Uterus (tissue), 4 donors: ENCODE results near the gene PAQR7. TPM values are rescaled to one million over a fixed set of nuclear protein-coding genes. Genes with fewer than 3 reads are reported as not detected.

Source experiments
- DNase-seq, 2 donors: peaks; one replicate each; pipeline ENCODE4 v3.0.0-alpha.2; 2019 to 2020
- H3K27ac ChIP-seq, 2 donors: fragments of 200-600 bp; sonication (generic); 1 replicate in 1 of 2; 2 replicates in 1 of 2; pipeline ENCODE4 v1.5.1; 2016 to 2018
- H3K27me3 ChIP-seq, 2 donors: fragments of 200-600 bp; sonication (generic); one replicate each; pipeline ENCODE4 v1.5.1; 2018 to 2019; ENCODE audit warnings: control low read depth in 1 of 2
- H3K36me3 ChIP-seq, 2 donors: fragments of 200-600 bp; sonication (generic); one replicate each; pipeline ENCODE4 v1.5.1; 2019; ENCODE audit warnings: control low read depth in 1 of 2
- H3K4me1 ChIP-seq, 2 donors: fragments of 200-600 bp; sonication (generic); one replicate each; pipeline ENCODE4 v1.5.1; 2018 to 2019; ENCODE audit warnings: control low read depth in 1 of 2
- H3K4me3 ChIP-seq, 2 donors: fragments of 200-600 bp; sonication (generic); 1 replicate in 1 of 2; 2 replicates in 1 of 2; pipeline ENCODE4 v1.5.1; 2018 to 2019; ENCODE audit warnings: mild to moderate bottlenecking in 1 of 2
- H3K9me3 ChIP-seq, 2 donors: fragments of 200-600 bp; sonication (generic); one replicate each; pipeline ENCODE4 v1.5.1; 2019; ENCODE audit warnings: control low read depth in 1 of 2
- POLR2A ChIP-seq, 2 donors: fragments of 450-650 bp; IDR thresholded peaks; one replicate each; pipeline ENCODE4 v1.6.1; 2016; ENCODE audit warnings: antibody characterized with exemption in 2 of 2, mild to moderate bottlenecking in 1 of 2, moderate library complexity in 1 of 2
- intact Hi-C: fragments of 100-400 bp; cut with DNase I; formaldehyde crosslinking; loops from one replicate; pipeline ENCODE4 v1.15.1; 2023; ENCODE audit warnings: low total_unique reads
- total RNA-seq, 4 donors: library from RNA; depleted of rRNA in 3 of 4; stranded (reverse); fragments of >200 nt in 3 of 4; gene quantifications; one replicate each; pipeline versions ENCODE4 v1.1.0 to v1.2.4, GENCODE V29; 2014 to 2023
- TF ChIP-seq, protein P1 (sequence below), 4 experiments: fragments of 200-600 bp in 2 of 4; fragments of 450-650 bp in 2 of 4; sonication (generic) in 2 of 4; IDR thresholded peaks; one replicate each; pipeline ENCODE4 v1.5.1; 2016 to 2019; ENCODE audit warnings: antibody characterized with exemption in 4 of 4, mild to moderate bottlenecking in 2 of 4, moderate library complexity in 1 of 4
- donor health status: DM: yes; HTN: yes; CAD: no.

The PAQR7 gene
- total RNA-seq, 4 donors from 2014 or later, result 4.7 to 20.1 (median 9.9) TPM

DNA sequence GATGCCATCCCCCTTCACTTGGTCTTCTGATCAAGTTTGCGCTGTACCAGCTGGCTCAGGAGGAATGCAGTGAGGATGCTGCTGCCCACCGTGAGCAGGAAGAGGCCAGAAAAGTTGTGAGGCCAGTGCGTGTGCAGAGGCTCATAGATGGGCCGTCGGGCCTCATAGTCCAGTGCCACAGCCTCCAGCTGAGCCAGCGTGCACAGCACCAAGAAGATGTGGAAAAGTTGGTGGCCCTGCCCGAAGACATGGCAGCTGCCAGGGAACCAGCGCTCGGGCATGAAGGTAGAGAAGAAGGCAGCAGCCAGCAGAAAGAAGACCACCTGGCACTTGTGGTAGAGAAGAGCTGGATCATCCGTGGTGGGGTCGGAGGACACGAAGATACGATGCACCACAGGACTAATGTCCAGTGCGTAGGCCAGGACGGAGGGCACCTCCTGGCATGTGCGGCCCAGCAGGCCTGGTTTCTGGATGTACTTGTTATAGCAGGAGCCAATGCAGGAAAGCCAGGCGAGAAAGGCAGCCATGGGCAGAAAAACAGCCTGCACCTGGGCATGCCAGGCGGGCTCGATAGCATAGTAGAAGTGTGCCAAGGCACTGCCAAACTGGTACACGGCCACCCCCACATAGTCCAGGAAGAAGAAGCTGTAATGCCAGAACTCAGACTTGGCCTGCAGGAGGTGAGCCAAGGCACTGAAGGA, 12.6 kb downstream of the PAQR7 start:
- TF ChIP-seq POLR2A (IDR thresholded peaks at IDR 0.05), result no peak
- Histone ChIP-seq H3K4me3 (no peak overlapping the region), H3K9me3 (no peaks in the 10 kb centered on the region), H3K4me1 (no peaks in the 10 kb centered on the region), H3K36me3 (no peaks in the 10 kb centered on the region), H3K27me3 (no peaks in the 10 kb centered on the region), H3K27ac (no peak overlapping the region)
- DNase-seq, result no peak
- intact Hi-C loops, result no loop called here

DNA sequence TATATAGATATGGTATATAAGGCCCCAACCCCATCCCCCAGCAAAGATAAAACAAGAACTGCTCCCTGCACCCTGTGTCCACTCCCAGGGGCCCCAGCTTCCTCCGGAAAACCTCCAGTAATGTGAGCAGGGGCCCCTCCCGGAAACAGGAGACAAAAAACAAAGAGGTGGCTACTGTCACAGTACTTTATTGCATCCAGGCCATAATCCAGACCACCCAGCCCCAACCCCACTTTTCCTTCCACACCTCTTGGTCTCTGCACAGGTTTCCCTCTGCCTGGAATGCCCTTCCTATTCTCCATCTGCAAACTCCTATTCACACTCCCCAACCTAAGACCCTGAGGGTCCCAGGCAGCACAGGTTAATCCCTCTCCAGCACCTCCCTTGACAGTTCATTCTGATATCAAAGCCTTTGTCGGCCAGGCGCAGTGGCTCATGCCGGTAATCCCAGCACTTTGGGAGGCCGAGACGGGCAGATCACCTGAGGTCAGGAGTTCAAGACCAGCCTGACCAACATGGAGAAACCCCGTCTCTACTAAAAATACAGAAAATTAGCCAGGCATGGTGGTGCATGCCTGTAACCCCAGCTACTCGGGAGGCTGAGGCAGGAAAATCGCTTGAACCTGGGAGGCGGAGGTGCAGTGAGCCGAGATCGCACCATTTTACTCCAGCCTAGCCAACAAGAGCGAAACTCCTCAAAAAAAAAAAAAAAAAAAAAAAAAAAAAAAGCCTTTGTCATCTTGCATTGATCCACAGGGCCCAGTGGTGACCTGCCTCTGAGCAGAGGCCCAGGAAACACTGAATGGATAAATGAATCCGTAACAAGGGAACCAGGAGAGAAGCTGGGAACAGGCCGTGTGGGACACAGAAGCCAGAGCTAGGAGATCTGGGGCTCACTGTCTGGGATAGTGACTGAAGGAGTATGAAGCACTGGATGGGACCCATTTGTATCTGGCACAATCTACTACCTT, 13.9 kb downstream of the PAQR7 start:
- DNase-seq, result no peak
- H3K27ac ChIP-seq, result no peak overlapping the region
- no peak for TF ChIP-seq POLR2A (IDR thresholded peaks at IDR 0.05)
- TF ChIP-seq, protein P1, sequence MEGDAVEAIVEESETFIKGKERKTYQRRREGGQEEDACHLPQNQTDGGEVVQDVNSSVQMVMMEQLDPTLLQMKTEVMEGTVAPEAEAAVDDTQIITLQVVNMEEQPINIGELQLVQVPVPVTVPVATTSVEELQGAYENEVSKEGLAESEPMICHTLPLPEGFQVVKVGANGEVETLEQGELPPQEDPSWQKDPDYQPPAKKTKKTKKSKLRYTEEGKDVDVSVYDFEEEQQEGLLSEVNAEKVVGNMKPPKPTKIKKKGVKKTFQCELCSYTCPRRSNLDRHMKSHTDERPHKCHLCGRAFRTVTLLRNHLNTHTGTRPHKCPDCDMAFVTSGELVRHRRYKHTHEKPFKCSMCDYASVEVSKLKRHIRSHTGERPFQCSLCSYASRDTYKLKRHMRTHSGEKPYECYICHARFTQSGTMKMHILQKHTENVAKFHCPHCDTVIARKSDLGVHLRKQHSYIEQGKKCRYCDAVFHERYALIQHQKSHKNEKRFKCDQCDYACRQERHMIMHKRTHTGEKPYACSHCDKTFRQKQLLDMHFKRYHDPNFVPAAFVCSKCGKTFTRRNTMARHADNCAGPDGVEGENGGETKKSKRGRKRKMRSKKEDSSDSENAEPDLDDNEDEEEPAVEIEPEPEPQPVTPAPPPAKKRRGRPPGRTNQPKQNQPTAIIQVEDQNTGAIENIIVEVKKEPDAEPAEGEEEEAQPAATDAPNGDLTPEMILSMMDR (IDR thresholded peaks at IDR 0.05), result no peak

DNA sequence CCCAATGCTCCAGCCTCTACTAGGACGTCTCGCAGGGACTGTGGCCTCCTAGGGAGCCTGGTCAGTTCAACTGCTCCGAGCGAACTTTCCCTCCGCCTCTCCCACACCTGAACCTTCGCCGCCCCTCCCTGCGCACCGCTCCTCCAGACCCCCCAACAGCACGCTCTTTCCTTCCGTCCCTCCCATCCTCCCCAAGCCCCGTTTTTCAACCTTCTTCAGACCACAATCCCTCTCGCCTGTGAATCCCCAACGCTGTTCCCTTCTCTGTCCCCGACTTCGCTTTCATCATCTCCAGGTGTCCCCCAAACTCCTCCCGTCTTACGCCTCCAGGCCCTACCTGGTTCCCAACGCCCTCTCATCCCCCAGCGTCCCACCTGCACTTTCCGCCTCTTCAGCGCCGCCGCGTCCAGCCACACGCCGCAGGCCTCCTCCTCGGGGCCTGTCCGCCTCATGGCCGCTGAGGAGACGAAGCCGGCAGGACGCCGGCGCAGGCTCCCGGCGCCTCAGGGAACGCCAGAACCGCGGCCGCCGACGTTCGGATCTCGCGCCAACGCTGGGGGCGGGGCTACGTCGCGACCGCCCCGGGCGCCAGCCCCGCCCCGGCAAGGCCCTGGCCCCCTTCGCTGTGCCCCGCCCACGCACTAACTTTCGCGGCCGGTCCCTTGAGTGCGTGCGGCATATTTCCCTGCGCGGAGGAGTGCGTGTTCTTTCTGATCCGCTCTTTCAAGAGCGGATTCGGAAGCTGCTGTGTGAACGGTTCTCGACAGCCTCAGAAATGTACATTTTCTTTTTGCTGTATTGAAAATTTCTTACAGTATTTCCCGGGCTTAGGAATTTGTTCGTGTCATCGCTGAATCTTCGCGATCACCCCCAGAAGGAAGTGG, 16.4 kb downstream of the PAQR7 start, which contains the start of gene AUNIP:
AUNIP (minus strand) TSS at position 552 of the 884 bp plus-strand sequence; CDS start at position 452, 100 bp downstream.
- DNase-seq, result peak; percentile 79 to 88
- H3K4me1 ChIP-seq, result no peaks in the 10 kb centered on the region
- H3K27ac ChIP-seq, result peak within 1 kb of the TSS; percentile 68
- H3K9me3 ChIP-seq, result no peaks in the 10 kb centered on the region
- no peaks in the 10 kb centered on the region for H3K36me3 ChIP-seq
- TF ChIP-seq, protein P1 (IDR thresholded peaks at IDR 0.05), result no peak
- peak; percentile 46 to 63 for TF ChIP-seq POLR2A (IDR thresholded peaks at IDR 0.05)
- peak within 1 kb of the TSS; percentile 47 to 53 for H3K4me3 ChIP-seq
- intact Hi-C loops, result no loop called here
- H3K27me3 ChIP-seq, result no peaks in the 10 kb centered on the region

More for the DNA sequence above, 13.9 kb downstream of the PAQR7 start:
- intact Hi-C loops, result no loop called here
- H3K36me3 ChIP-seq, result no peaks in the 10 kb centered on the region
- H3K4me3 ChIP-seq, result no peak overlapping the region
- no peaks in the 10 kb centered on the region for H3K4me1 ChIP-seq
- no peaks in the 10 kb centered on the region for H3K9me3 ChIP-seq
- H3K27me3 ChIP-seq, result no peaks in the 10 kb centered on the region

DNA sequence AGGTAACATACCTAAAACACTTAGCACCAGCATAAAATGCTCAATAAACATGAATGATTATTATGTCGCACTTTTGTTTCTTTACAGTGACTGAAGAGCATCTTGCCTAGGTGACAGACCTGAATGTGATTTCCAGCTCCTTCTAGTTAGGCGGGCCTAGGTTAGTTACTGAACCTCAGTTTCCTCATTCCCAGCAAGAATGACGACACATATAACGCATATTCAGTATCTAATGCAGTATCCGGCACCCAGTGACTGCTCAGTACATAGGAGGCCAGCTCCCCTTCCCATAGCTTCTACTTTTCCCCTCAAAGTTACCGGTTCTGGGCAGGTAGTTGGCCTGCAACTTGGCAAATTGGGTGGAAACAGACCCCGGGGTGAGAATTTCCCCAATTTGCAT, 17.0 kb downstream of the PAQR7 start:
- no peak overlapping the region for H3K4me3 ChIP-seq

More for the DNA sequence above, 17.0 kb downstream of the PAQR7 start:
- no peaks in the 10 kb centered on the region for H3K27me3 ChIP-seq
- intact Hi-C loops, result no loop called here
- no peak for DNase-seq
- TF ChIP-seq, protein P1 (IDR thresholded peaks at IDR 0.05), result no peak
- TF ChIP-seq POLR2A (IDR thresholded peaks at IDR 0.05), result no peak
- no peaks in the 10 kb centered on the region for H3K9me3 ChIP-seq
- no peak overlapping the region for H3K27ac ChIP-seq
- no peaks in the 10 kb centered on the region for H3K4me1 ChIP-seq
- H3K36me3 ChIP-seq, result no peaks in the 10 kb centered on the region
